Measurements from ENCODE around the gene TTC1.
"Not testable (repeated sequence)": the region's sequence is repeated elsewhere in the genome, so short reads cannot be mapped to it uniquely, and the experiment has no call there.

The TTC1 gene, protein sequence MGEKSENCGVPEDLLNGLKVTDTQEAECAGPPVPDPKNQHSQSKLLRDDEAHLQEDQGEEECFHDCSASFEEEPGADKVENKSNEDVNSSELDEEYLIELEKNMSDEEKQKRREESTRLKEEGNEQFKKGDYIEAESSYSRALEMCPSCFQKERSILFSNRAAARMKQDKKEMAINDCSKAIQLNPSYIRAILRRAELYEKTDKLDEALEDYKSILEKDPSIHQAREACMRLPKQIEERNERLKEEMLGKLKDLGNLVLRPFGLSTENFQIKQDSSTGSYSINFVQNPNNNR

DNA sequence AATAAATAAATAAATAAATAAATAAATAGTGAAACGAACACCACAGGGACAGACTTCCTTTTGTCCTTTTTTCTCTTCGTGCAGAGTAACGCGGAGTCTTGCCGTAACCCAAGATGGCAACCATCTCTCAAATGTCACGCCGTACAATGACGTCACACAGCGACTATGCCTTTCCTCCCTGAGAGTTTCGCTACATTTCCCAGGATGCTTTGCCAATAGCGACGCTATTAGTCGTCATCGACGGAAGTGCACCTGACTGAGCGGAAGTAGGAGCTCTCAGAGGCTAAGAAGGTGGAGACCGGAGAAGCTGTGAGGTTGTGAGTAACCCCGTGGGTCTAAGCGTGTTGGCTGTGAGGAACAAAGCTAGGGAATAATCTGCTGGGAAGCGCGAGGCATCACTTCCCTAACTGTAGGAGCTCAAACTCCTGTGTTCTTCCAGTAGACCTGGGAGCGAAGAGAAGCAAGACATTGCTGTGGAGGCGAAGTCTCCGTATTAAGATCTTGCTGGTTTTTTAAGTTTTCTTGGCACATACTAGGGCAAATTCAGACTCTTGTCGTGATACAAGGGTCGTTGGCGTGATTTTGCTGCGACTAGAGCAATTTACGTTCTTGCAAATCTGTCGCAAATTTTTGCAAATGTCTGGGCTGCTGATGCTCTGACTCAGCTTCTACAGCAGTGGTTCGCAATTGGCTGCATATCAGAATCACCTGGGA lies at the start of gene TTC1:
Gene TTC1, plus strand, starts transcription at position 263 of the 714 bp plus-strand sequence. CDS start 1,390 bp downstream, outside the sequence.
- peak; percentile 84 for DNase-seq (ENCODE audit: low read depth, low spot score)

DNA sequence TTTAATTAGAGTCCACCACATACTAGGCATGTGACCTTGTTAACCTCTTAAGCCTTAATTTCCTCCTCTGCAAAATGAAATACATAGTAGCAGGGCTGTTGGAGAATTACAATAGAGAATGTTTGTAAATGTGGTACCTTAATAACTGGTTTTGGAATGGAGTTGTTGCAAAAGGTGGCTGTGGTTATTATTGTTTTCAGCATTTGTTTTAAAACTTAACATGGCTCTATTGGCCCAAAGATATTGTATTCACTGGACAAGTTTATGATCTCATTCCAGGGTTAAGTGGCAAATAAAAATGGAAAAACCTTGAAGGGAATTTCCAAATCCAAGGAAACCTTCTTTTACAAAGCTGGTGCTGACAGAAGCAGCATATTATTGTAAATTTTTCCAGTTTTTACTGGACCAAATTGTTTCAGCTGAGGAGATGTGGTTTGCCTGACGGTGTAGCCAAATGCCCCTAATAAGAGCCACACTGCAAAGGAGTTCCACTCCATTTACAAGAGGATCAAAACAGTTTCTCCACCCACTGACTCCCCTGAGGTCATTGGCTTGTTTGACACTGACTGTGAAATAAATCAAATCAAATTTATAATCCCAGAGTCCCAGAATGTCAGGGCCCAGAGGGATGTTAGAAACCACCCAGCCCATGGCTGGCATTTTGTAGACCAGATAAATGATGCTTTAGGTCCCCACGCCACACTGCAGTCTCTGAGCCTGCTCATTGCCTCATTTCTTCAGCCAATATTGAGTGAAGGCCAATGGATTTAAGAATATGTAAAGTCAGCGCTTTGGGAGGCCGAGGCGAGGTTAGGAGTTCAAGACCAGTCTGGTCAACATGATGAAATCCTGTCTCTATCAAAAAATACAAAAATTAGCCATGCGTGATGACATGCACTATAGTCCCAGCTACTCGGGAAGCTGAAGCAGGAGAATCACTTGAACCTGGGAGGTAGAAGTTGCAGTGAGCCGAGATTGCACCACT lies 47.5 kb upstream of the TTC1 start:
- DNase-seq (ENCODE audit: low read depth, low spot score), result no peak

DNA sequence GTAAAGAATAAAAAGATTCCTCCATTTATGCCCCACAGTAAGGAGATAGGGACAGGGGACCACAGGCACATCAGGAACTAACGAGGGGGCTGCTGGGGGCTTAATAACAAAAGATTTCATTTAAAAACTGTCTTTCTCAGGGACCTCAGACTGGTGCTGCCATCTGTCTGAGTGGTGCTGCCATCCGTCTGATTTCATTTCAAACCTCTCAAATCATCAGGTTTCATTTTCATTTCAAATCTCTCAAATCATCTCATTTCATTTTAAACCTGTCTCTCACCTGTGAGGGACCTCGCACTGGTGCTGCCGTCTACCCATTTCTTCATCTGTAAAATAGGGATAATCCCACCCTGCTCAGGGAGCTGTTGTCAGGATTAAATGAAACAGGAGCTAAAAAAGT lies 46.7 kb upstream of the TTC1 start:
- no peak for DNase-seq (ENCODE audit: low read depth, low spot score)

DNA sequence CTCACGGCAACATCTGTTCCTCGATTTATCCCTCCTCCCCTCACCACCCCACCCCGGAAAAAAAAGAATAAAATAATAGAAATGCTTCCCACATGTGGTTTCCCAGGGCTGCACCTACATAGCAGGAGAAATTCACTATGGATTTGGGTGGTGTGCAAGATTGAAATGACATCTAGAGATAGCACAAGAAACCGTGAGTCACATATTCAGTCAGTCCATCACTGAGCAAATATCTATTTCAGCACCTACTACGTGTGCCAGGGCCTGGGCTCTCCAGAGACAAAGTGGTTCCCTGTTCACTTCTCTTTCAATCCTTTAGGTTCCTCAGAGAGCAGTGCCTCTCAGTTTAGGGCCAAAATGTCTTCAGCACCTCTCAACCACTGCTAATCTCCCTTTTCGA lies 45.0 kb upstream of the TTC1 start:
- no peak for DNase-seq (ENCODE audit: low read depth, low spot score)

DNA sequence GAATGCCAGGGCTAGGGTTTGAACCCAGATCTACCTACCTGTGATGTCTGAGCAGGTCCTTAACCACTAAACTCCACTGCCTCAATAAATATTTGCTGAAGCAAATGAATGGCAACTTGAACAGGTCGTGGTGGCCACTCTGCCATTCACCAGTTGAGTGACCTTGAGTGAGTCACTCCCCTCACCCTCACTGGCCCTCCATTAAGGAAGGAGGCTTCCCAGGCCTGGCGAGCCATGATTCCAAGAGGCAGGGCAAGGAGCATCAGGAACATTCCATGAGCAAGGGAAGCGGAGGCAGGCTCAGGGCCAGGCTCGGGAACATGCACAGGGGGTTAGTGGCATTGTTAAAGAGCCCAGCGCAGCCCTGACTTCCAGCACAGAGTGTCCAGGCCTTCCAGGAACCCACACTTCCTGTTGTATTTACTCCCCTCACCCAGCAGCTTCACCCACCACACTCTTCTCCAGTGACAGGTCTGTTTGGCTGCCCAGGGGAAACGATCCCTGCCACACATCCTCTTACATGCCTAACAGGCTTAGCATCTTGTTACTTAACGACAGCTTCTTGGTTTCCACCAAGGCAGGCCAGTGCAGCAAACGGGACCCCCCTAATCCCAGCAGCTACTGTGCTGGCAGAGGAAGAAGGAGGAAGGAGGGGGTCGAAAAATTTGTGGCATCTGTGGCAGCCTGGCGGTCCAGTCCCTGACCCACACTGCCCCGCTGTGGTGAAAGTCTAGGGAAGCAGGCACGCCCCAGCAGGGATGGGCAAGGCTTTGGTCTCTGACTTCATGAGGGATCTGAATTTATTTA lies 43.7 kb upstream of the TTC1 start:
- DNase-seq (ENCODE audit: low read depth, low spot score), result no peak

DNA sequence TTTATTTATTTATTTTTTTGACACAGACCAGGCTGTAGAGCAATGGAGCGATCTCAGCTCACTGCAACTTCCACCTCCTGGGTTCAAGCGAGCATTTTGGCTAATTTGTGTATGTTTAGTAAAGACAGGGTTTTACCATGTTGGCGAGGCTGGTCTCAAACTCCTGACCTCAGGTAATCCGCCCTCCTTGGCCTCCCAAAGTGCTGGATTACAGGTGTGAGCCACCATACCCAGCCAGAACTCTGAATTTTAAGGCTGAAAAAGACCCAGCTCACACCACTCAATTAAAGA lies 43.2 kb upstream of the TTC1 start:
- DNase-seq (ENCODE audit: low read depth, low spot score), result not testable (repeated sequence)

DNA sequence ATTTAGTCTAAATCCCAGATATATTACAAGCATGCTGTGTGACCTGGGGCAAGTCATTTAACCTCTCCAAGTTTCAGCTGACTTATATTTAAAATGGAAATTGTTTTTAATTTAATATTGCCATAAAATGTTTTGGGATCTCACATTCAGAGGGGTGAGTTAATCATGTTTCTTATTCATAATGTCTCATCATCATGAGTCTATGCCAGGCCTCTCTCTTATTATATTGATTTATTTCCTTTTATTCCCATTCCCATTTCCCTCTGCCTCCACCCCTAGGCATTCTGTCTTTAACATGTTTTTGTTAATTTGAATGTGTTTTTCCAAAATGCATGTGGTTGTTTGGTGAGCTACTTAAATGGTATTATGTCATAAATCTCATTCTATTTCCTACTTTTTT lies 39.0 kb upstream of the TTC1 start:
- no peak for DNase-seq (ENCODE audit: low read depth, low spot score)

DNA sequence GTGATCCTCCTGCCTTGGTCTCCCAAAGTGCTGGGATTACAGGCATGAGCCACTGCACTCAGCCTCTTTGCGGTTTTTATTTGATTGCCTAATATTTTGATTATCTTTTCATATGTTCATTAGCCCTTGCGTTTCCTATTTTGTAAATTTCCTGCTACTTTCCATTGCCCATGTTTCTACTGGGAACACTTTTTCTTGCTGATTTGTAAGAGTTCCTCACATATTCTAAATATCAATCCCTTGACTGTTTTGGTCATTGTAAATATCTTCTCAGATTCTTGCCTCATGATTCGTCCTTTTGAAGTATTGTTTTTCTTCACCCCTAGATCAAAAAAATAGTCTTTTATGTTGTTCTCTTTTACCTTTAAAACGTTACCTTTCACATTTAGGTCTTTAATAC lies 37.9 kb upstream of the TTC1 start:
- no peak for DNase-seq (ENCODE audit: low read depth, low spot score)

DNA sequence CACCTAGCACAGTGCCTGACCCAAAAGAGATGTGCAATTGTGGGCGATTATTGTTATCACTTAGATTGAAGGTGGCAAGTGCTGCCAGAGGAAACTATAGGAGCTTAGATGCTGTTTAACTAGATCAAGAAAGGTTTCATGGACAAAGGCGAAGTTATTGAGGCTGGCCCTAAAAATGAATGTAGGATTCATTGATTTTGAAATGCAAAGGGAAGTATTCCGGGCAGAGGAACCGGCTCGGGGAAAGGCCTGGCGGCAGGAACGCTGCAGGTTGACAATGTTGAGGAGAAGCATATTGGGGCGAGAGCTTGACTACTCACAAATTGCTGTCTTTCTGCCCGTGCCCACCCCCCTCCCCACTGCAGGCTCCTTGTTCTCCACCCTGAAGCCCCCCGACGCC lies 37.4 kb upstream of the TTC1 start:
- DNase-seq (ENCODE audit: low read depth, low spot score), result no peak

DNA sequence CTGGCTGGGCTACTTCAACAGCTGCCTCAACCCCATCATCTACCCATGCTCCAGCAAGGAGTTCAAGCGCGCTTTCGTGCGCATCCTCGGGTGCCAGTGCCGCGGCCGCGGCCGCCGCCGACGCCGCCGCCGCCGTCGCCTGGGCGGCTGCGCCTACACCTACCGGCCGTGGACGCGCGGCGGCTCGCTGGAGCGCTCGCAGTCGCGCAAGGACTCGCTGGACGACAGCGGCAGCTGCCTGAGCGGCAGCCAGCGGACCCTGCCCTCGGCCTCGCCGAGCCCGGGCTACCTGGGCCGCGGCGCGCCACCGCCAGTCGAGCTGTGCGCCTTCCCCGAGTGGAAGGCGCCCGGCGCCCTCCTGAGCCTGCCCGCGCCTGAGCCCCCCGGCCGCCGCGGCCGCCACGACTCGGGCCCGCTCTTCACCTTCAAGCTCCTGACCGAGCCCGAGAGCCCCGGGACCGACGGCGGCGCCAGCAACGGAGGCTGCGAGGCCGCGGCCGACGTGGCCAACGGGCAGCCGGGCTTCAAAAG lies 36.9 kb upstream of the TTC1 start:
- no peak for DNase-seq (ENCODE audit: low read depth, low spot score)

DNA sequence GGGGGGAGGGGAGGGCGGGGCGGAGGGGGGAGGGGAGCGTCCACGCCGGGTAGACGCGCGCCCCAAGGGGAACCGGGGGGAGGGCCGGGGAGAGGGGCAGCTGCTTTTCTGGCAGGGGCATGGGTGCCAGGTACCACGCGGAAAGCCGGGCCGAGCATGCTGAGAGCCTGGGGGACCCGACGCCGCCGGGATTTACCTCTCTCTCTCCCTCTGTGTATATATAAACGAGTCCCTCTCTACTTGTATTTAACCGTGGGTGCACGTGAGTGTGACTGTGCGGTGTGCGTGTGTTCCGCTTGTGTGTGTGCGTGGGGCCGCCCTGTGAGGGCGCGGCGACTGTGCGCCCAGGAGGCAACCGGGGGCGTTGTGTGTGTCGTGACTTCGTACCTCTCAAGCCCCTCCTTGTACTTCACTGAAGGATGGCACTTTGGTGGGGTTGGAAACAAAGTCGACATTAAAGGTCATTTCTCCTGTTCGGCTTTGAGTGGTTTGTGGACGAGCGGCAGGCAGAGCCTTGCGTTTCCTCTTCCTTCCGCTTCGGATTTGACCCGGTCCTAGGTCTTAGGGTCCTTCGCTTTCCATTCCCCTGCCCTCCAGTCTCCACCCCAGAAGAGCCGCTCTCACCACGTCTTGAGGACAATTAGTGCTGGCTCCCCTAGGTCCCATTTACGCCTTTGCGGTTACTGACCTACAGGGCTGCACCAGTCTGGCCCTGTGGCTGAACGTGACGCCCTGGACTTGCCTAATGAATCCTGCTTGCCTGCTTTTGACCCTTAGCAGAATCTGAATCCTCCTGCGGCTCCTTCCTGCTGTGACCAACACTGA lies 36.2 kb upstream of the TTC1 start:
- no peak for DNase-seq (ENCODE audit: low read depth, low spot score)

DNA sequence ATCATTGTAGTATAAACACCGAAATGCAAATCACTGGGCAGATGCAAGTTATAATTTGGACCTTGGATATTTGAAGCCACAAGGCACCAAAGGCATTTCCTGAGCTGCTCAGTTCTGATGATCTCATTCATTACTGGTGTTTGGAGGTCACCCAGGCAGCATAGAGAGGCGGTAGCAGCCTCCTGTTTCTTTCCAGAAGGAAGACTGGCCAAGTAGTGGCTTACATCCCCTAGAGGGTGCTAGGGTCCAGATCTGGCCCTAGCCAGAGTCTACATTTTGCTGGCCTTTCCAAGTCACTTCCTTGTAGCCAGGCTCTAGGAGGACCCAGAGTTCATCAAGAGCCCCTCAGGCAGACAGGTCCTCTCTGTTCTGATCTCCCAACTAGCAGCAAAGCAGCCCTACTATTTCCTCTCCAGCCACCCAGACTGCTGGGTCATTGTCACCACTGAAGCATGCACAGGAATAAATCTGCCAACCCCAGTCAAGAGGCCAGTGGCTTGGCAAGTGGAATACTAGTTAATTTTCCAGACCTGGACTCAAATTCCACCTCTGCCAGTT lies 33.4 kb upstream of the TTC1 start:
- no peak for DNase-seq (ENCODE audit: low read depth, low spot score)

DNA sequence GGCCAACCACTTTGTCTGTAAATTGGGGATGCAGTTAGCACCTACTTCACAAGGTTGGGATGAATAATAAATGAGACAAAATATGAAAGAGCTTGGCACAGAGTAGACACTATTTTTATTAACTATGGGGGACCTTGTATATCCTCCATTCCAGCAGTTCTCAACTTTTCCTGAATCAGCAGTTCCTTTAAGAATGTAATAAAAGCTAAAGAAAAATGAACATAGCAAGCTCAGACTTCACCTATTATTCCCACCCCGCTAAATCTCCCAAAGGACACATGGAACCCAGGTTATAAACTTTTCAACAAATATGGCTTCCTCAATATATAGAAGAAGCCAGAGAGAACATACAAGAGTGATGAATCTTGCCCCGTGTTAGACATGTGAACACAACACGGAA lies 32.0 kb upstream of the TTC1 start:
- DNase-seq (ENCODE audit: low read depth, low spot score), result no peak

DNA sequence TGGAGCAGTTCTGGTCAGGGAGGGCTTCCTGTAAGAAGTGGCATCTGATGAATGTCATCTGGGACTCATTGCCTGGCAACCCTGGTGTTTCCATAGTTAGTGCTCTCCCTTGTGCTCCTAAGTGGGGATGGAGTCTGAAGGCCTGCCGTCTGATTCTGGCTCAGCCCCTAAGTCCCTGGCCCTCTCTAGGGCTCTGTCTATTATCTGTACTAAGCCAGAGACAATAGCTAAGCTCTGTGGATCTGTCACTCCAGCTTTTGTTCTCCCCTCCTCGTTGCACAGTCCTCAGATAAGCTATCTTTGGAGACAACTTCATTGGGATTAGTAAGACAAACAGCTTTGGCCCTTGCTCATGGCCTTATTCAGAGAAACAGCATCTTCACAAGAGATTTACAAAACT lies 30.6 kb upstream of the TTC1 start:
- DNase-seq (ENCODE audit: low read depth, low spot score), result no peak

DNA sequence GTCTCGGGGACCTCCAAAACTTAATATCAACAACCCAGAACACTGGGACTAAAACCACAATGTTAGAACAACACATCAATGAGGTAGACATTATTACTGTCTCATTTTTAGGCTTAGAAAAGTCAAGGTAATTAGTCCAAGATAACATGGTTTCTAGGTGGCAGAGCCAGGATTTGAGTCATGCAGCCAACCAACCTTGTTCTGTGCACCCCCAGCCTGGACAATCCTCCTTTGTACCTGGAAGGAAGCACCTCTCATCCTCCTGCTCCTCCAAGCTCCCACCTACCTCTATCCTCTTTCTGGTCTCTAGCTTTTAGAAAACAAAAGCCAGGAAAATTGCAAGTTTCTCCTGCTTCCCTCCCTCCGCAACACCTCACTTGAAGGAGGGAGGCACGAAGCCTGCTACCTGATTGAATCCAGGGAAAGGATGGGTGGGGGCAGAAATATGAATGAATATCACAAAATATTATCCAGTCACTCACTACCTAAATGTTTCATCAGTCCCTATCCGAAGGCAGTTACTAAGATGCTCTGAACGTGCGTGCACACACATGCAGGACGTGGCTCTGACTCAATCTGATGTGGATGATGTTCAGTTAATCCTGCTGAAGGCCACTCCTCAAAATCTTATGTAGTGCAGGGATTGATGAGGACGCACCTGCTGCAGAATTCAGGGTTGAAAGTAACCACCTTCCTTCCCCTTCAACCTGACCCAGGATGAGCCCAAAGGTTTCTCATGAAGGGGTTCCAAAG lies 26.3 kb upstream of the TTC1 start:
- no peak for DNase-seq (ENCODE audit: low read depth, low spot score)

DNA sequence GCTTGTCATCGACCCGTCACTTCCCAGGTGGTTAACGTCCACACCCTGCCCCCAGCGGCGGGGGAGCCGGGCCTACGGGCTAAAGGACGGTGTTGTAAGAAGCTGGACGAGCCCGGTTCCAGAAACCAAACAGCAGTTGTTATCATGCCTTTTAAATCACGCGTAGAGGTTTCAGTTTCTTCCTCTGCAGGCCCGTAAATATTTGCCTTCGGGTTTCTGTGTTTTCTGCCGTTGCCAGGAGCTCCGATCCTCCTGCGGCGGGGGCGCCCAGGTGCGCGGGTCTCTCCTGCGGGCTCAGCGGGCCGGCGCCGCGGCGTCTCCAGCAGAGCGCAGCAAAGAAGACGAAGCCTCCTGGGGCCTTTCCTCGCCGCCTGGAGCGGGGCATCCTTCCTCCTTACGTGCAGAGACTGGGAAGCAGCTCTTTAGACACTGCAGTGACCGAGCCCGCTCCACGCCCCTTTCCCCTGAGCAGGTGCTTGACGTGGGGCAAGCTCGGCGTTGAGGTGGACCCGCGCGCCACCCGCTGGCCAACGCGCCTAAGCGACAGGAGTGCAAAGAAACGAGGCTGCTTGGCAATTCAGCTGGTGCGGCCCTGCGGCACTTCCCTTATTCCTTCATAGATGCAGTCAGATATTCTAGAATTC lies 21.8 kb upstream of the TTC1 start:
- peak; percentile 22 for DNase-seq (ENCODE audit: low read depth, low spot score)

DNA sequence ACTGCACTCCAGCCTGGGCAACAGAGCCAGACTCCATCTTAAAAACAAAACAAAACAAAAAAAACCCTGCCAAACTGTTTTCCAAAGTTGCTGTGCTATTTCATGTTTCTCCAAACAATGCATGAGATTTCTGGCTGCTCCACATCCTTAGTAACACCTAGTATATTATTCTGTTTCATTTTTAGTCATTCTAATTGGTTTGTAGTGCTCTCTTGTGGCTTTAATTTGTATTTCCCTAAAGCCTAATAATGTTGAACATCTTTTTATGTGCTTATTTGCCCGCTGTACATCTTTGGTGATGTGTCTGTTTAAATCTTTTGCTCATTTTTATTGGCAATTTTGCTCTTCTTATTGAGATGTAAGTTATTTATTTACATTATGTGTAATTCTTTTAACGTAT lies 18.4 kb upstream of the TTC1 start:
- no peak for DNase-seq (ENCODE audit: low read depth, low spot score)

DNA sequence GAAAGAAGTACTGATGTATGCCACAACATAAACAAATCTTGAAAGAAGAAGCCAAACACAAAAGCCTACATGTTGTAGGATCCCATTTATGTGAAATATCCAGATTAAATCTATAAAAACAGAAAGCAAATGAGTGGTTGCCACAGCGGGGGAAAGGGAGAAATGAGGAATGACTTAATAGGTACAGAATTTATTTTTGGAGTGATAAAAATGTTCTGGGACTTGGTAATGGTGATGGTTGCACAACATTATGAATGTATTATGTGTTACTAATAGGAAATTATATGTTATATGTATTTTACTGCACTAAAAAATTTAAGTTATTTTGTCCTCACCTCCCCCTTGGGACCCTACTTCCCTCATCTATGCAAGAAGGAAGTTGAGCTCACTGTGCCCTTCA lies 16.4 kb upstream of the TTC1 start:
- no peak for DNase-seq (ENCODE audit: low read depth, low spot score)

DNA sequence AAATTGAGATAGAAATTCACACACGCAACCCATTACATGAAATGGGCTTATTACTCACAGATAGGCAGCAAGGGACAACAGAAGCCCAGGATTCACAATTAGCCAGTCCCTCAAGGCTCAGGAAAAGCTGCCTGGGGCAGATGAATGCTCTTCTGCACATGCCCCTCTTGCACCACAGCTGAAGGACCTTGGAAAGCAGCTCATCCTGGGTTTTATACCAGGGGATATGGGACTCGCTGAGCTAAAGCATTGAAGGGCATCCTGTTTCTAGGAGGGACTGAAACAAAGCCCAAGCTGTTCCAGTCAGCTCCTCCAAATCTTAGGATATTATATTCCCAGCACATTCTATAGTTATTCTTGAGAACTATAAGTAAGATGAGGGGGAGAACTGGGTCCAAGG lies 15.7 kb upstream of the TTC1 start:
- no peak for DNase-seq (ENCODE audit: low read depth, low spot score)
